HCT116 (cell line): ENCODE data around the gene EEIG1. TPM values are rescaled to one million over a fixed set of nuclear protein-coding genes. Genes with fewer than 3 reads are reported as not detected.

Experiments
- ATAC-seq: fragments of 200-7000 bp; cut with Tn5 transposase; 2 replicates; pipeline ENCODE4 v1.9.1; 2020; ENCODE audit warnings: mild to moderate bottlenecking, moderate library complexity
- BruUV-seq: library from RNA; stranded (reverse); fragments of 400-500 nt; replicated peaks from 2 replicates; lab custom pipeline; 2021; lab: Mats Ljungman, UMichigan
- CTCF ChIA-PET: fragments of 300-600 bp; sonication (Branson Sonifier 250); formaldehyde crosslinking; loops from one replicate; lab custom pipeline; 2021; ENCODE audit warnings: antibody characterized with exemption; lab: Charles Lee
- POLR2A ChIA-PET: fragments of 300-600, 350-600 bp; sonication (Branson Sonifier 250); formaldehyde crosslinking; loops from one replicate; lab custom pipeline; 2021; ENCODE audit warnings: antibody characterized with exemption; lab: Charles Lee
- RAD21 ChIA-PET, 2 experiments: fragments of 300-600 bp; sonication (Branson Sonifier 250); formaldehyde crosslinking; loops; one replicate each; lab custom pipeline; 2023; ENCODE audit warnings: low total read pairs in 2 of 2; ENCODE audit not compliant: uncharacterized antibody in 2 of 2, unreplicated experiment in 2 of 2, low non-redundant PET in 1 of 2; lab: Charles Lee
- DNase-seq: peaks from one replicate; pipeline ENCODE4 v3.0.0-alpha.2; 2010; ENCODE audit warnings: low read depth, low spot score
- H2AFZ ChIP-seq: fragments of 200-600 bp; shearing (Covaris generic), sonication (generic); 2 replicates; pipeline ENCODE4 v1.6.1; 2017; ENCODE audit warnings: low read depth, mixed run types, mixed read lengths, antibody characterized with exemption, low read length; ENCODE audit not compliant: poor library complexity, severe bottlenecking
- H3K27ac ChIP-seq: 2 replicates; pipeline ENCODE4 v1.5.1; 2012; ENCODE audit warnings: low read depth, low read length
- H3K27me3 ChIP-seq: fragments of 200-600 bp; sonication (generic); 2 replicates; pipeline ENCODE4 v1.6.1; 2016; ENCODE audit warnings: mixed run types, low read length, mixed read lengths; ENCODE audit not compliant: insufficient read depth
- H3K36me3 ChIP-seq, 2 experiments: fragments of 200-500 bp in 1 of 2; fragments of 200-600 bp in 1 of 2; sonication (Bioruptor generic) in 1 of 2; sonication (generic) in 1 of 2; 2 replicates each; pipeline versions ENCODE4 v1.5.1 to v1.6.1; 2014 to 2016; ENCODE audit warnings: low read length in 2 of 2, inconsistent platforms in 1 of 2, mixed read lengths in 1 of 2, mixed run types in 1 of 2; ENCODE audit not compliant: insufficient read depth in 2 of 2, control insufficient read depth in 1 of 2
- H3K4me1 ChIP-seq, 2 experiments: fragments of 200-600 bp in 1 of 2; sonication (generic) in 1 of 2; 2 replicates each; pipeline versions ENCODE4 v1.5.1 to v1.6.1; 2012 to 2017; ENCODE audit warnings: low read length in 2 of 2, inconsistent platforms in 1 of 2, mild to moderate bottlenecking in 1 of 2, mixed read lengths in 1 of 2, mixed run types in 1 of 2, moderate library complexity in 1 of 2; ENCODE audit not compliant: insufficient read depth in 2 of 2, control insufficient read depth in 1 of 2
- H3K4me2 ChIP-seq: fragments of 200-600 bp; sonication (generic); 2 replicates; pipeline ENCODE4 v1.6.1; 2017; ENCODE audit warnings: mixed run types, low read length, mixed read lengths
- H3K4me3 ChIP-seq, 2 experiments: fragments of 200-600 bp in 1 of 2; sonication (generic) in 1 of 2; replicated peaks in 1 of 2; 2 replicates each; pipeline ENCODE4 v1.5.1; 2011 to 2016; ENCODE audit warnings: low read length in 2 of 2, control low read depth in 1 of 2, low read depth in 1 of 2, mild to moderate bottlenecking in 1 of 2, mixed read lengths in 1 of 2, mixed run types in 1 of 2
- H3K79me2 ChIP-seq: fragments of 200-600 bp; sonication (generic); 2 replicates; pipeline ENCODE4 v1.6.1; 2017; ENCODE audit warnings: mild to moderate bottlenecking, mixed run types, low read length, moderate library complexity, mixed read lengths; ENCODE audit not compliant: insufficient read depth
- H3K9ac ChIP-seq: fragments of 200-600 bp; sonication (generic); 2 replicates; pipeline ENCODE4 v1.6.1; 2016; ENCODE audit warnings: low read length, mixed read lengths
- H3K9me2 ChIP-seq: fragments of 200-600 bp; sonication (generic), shearing (Covaris generic); 2 replicates; pipeline ENCODE4 v1.6.1; 2017; ENCODE audit warnings: mixed run types, mild to moderate bottlenecking, moderate library complexity; ENCODE audit not compliant: insufficient read depth
- H3K9me3 ChIP-seq, 2 experiments: fragments of 200-500 bp in 1 of 2; fragments of 200-600 bp in 1 of 2; sonication (Bioruptor generic) in 1 of 2; sonication (generic) in 1 of 2; 2 replicates each; pipeline ENCODE4 v1.6.1; 2014 to 2017; ENCODE audit warnings: low read length in 2 of 2, mixed read lengths in 2 of 2, inconsistent platforms in 1 of 2, low read depth in 1 of 2, mild to moderate bottlenecking in 1 of 2, mixed run types in 1 of 2, moderate library complexity in 1 of 2; ENCODE audit not compliant: control insufficient read depth in 1 of 2, insufficient read depth in 1 of 2
- H4K20me1 ChIP-seq: fragments of 200-600 bp; sonication (generic), shearing (Covaris generic); 2 replicates; pipeline ENCODE4 v1.6.1; 2017; ENCODE audit warnings: mixed run types, mild to moderate bottlenecking, moderate library complexity; ENCODE audit not compliant: insufficient read depth
- CEBPB ChIP-seq: IDR thresholded peaks from 2 replicates; pipeline ENCODE4 v1.6.1; 2012; ENCODE audit warnings: low read depth
- ELF1 ChIP-seq: IDR thresholded peaks from 2 replicates; pipeline ENCODE4 v1.6.1; 2012; ENCODE audit warnings: low read depth, borderline replicate concordance
- EZH2 ChIP-seq: fragments of 200-600 bp; sonication (generic); IDR thresholded peaks from 2 replicates; pipeline ENCODE4 v1.6.1; 2017; ENCODE audit warnings: antibody characterized with exemption, mixed run types
- EZH2phosphoT487 ChIP-seq: fragments of 200-600 bp; IDR thresholded peaks from 2 replicates; pipeline ENCODE4 v1.6.1; 2018; ENCODE audit warnings: antibody characterized with exemption, borderline replicate concordance
- FOSL1 ChIP-seq: IDR thresholded peaks from 2 replicates; pipeline ENCODE4 v1.6.1; 2012; ENCODE audit warnings: low read depth
- JUND ChIP-seq: IDR thresholded peaks from 2 replicates; pipeline ENCODE4 v1.6.1; 2012
- POLR2AphosphoS5 ChIP-seq: IDR thresholded peaks from 2 replicates; pipeline ENCODE4 v1.6.1; 2011; ENCODE audit warnings: mild to moderate bottlenecking, low read depth, low read length, moderate library complexity
- SP1 ChIP-seq: IDR thresholded peaks from 2 replicates; pipeline ENCODE4 v1.6.1; 2012; ENCODE audit warnings: low read depth
- TCF7L2 ChIP-seq: IDR thresholded peaks from 2 replicates; pipeline ENCODE4 v1.7.0; 2011; ENCODE audit warnings: borderline replicate concordance, inconsistent platforms; ENCODE audit not compliant: insufficient read depth, insufficient read length; ENCODE audit errors: extremely low read depth
- YY1 ChIP-seq: IDR thresholded peaks from 2 replicates; pipeline ENCODE4 v1.6.1; 2011; ENCODE audit warnings: low read length, low read depth, moderate library complexity, mild to moderate bottlenecking; ENCODE audit not compliant: insufficient replicate concordance; ENCODE audit errors: extremely low read depth
- ZFX ChIP-seq: fragments of 450-650 bp; IDR thresholded peaks from 2 replicates; pipeline ENCODE4 v1.6.1; 2017
- ZNF274 ChIP-seq: fragments of 200-500 bp; sonication (Bioruptor generic); IDR thresholded peaks from 2 replicates; pipeline ENCODE4 v1.6.1; 2014; ENCODE audit warnings: mild to moderate bottlenecking, low read depth, low read length, inconsistent platforms
- intact Hi-C: fragments of 100-400 bp; cut with micrococcal nuclease; formaldehyde crosslinking; loops from 2 replicates; pipeline ENCODE4 v1.10.0; 2022
- total RNA-seq: library from RNA; stranded (reverse); gene quantifications from one replicate; pipeline ENCODE4 v1.2.1, GENCODE V29; 2021; ENCODE audit not compliant: unreplicated experiment
- TF ChIP-seq, protein P1 (sequence below): IDR thresholded peaks from 2 replicates; pipeline ENCODE4 v1.6.1; 2011; ENCODE audit warnings: mild to moderate bottlenecking, low read length, moderate library complexity; ENCODE audit not compliant: insufficient replicate concordance; ENCODE audit errors: extremely low read depth
- TF ChIP-seq, protein P2 (sequence below): IDR thresholded peaks from 2 replicates; pipeline ENCODE4 v1.6.1; 2012
- TF ChIP-seq, protein P3 (sequence below): IDR thresholded peaks from 2 replicates; pipeline ENCODE4 v1.6.1; 2012; ENCODE audit warnings: low read depth
- TF ChIP-seq, protein P4 (sequence below): IDR thresholded peaks from 2 replicates; pipeline ENCODE4 v1.6.1; 2012

The EEIG1 gene
- total RNA-seq, 1 experiment from 2014 or later, result 44.2 TPM

DNA sequence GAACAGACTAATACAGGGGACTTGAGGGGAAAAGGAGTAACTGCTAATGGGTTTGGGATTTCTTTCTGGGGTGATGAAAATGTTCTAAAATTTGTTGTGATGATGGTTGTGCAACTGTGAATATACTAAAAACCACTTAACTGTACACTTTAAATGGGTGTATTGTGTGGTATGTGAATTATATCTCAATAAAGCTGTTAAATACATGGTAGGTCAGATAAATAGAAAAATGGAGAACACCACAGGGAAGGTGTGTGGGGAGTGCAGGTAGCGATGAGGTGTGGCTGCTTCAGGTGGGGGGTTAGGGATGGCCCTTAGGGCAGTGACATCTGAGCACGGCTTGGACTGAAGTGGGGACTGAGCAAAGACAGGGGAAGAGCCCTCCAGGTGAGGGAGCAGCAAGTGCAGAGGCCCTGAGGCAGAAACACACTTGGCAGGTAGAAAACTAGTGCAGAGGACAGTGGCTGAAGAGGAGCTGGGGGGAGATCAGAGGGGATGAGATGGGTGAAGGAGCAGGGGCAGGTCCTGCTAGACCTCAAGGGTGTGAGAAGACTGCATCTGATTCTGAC lies 20.9 kb downstream of the EEIG1 start:
- CTCF ChIA-PET, result no interaction called here
- RAD21 ChIA-PET, result no interaction called here
- POLR2A ChIA-PET, result interaction anchor here (1.0 kb wide), 1 partner anchor 107 kb away, joined by 3 read pairs; the partner anchor contains the start of gene NAIF1
- Histone ChIP-seq H3K79me2 (peaks cover 85% of the 10 kb centered on the region), H3K27me3 (no peaks in the 10 kb centered on the region), H3K4me1 (peaks cover 65 to 77% of the 10 kb centered on the region in 2 experiments), H4K20me1 (peaks cover 3% of the 10 kb centered on the region; the same call in 1 of the 2 replicates), H3K9ac (0 out of 2 replicates have a peak overlapping the region, but pooled peaks have one; percentile 26), H3K27ac (peak overlapping the region; percentile 10; the same call in 1 of the 2 replicates), H3K9me2 (no peaks in the 10 kb centered on the region), H3K36me3 (no peaks in the 10 kb centered on the region), H3K4me2 (peak overlapping the region; percentile 45), H3K9me3 (no peaks in the 10 kb centered on the region; a peak in 1 of 4 replicates), H2AFZ (no peak overlapping the region), H3K4me3 (no peak overlapping the region)
- no peak for DNase-seq
- intact Hi-C loops, result no loop called here
- ATAC-seq, result no peak
- no TSS peak for BruUV-seq
- TF ChIP-seq JUND (no peak), ZFX (no peak), SP1 (no peak), CEBPB (no peak), POLR2AphosphoS5 (no peak), TCF7L2 (no peak), EZH2phosphoT487 (no peak), ZNF274 (no peak), ELF1 (no peak), FOSL1 (no peak), EZH2 (no peak), YY1 (no peak)
- TF ChIP-seq, protein P1, sequence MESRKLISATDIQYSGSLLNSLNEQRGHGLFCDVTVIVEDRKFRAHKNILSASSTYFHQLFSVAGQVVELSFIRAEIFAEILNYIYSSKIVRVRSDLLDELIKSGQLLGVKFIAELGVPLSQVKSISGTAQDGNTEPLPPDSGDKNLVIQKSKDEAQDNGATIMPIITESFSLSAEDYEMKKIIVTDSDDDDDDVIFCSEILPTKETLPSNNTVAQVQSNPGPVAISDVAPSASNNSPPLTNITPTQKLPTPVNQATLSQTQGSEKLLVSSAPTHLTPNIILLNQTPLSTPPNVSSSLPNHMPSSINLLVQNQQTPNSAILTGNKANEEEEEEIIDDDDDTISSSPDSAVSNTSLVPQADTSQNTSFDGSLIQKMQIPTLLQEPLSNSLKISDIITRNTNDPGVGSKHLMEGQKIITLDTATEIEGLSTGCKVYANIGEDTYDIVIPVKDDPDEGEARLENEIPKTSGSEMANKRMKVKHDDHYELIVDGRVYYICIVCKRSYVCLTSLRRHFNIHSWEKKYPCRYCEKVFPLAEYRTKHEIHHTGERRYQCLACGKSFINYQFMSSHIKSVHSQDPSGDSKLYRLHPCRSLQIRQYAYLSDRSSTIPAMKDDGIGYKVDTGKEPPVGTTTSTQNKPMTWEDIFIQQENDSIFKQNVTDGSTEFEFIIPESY, result no peak
- TF ChIP-seq, protein P2, sequence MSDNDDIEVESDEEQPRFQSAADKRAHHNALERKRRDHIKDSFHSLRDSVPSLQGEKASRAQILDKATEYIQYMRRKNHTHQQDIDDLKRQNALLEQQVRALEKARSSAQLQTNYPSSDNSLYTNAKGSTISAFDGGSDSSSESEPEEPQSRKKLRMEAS, result no peak
- TF ChIP-seq, protein P3, sequence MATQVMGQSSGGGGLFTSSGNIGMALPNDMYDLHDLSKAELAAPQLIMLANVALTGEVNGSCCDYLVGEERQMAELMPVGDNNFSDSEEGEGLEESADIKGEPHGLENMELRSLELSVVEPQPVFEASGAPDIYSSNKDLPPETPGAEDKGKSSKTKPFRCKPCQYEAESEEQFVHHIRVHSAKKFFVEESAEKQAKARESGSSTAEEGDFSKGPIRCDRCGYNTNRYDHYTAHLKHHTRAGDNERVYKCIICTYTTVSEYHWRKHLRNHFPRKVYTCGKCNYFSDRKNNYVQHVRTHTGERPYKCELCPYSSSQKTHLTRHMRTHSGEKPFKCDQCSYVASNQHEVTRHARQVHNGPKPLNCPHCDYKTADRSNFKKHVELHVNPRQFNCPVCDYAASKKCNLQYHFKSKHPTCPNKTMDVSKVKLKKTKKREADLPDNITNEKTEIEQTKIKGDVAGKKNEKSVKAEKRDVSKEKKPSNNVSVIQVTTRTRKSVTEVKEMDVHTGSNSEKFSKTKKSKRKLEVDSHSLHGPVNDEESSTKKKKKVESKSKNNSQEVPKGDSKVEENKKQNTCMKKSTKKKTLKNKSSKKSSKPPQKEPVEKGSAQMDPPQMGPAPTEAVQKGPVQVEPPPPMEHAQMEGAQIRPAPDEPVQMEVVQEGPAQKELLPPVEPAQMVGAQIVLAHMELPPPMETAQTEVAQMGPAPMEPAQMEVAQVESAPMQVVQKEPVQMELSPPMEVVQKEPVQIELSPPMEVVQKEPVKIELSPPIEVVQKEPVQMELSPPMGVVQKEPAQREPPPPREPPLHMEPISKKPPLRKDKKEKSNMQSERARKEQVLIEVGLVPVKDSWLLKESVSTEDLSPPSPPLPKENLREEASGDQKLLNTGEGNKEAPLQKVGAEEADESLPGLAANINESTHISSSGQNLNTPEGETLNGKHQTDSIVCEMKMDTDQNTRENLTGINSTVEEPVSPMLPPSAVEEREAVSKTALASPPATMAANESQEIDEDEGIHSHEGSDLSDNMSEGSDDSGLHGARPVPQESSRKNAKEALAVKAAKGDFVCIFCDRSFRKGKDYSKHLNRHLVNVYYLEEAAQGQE, result no peak
- TF ChIP-seq, protein P4, sequence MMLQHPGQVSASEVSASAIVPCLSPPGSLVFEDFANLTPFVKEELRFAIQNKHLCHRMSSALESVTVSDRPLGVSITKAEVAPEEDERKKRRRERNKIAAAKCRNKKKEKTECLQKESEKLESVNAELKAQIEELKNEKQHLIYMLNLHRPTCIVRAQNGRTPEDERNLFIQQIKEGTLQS, result no peak
